Activated CD4-positive, alpha-beta T cell treated with anti-CD3 and anti-CD28 coated beads, Interleukin-2, amount 50 U/mL, for 1 hour (primary cell): ENCODE results near the gene DPP3.

Source experiments
- DNase-seq: peaks from one replicate; pipeline ENCODE4 v3.0.0-alpha.2; 2020

DPP3 gene

GRCh38 chr11:66465373-66466224 is 14.6 kb upstream of the DPP3 start:
- no peak for DNase-seq

GRCh38 chr11:66466225-66467033 is 13.8 kb upstream of the DPP3 start, which contains the start of gene PELI3:
Gene PELI3 (plus strand): TSS chr11:66466905. CDS start chr11:66468129, 1,224 bp downstream.
- DNase-seq: peak; percentile 96

- DNase-seq: peak; percentile 46
These were observed 13.1 kb upstream of the DPP3 start for GRCh38 chr11:66467034-66467659.

GRCh38 chr11:66467756-66468155 is 12.5 kb upstream of the DPP3 start:
- no peak for DNase-seq

- DNase-seq: no peak
These were observed 11.5 kb upstream of the DPP3 start for GRCh38 chr11:66468691-66469090.

- DNase-seq: no peak
These were observed 10.8 kb upstream of the DPP3 start for GRCh38 chr11:66469441-66469840.

- DNase-seq: no peak
These were observed 10.2 kb upstream of the DPP3 start for GRCh38 chr11:66470015-66470414.

- no peak for DNase-seq
These were observed 9.1 kb upstream of the DPP3 start for GRCh38 chr11:66471142-66471541.

- no peak for DNase-seq
These were observed 8.2 kb upstream of the DPP3 start for GRCh38 chr11:66472054-66472453.

- no peak for DNase-seq
These were observed 7.1 kb upstream of the DPP3 start for GRCh38 chr11:66473167-66473566.

GRCh38 chr11:66473608-66474515 is 6.4 kb upstream of the DPP3 start:
- DNase-seq: no peak

- DNase-seq: no peak
These were observed 4.7 kb upstream of the DPP3 start for GRCh38 chr11:66475349-66476172.

GRCh38 chr11:66476173-66476840 is 3.9 kb upstream of the DPP3 start:
- no peak for DNase-seq

- DNase-seq: no peak
These were observed 3.4 kb upstream of the DPP3 start for GRCh38 chr11:66476841-66477251.

GRCh38 chr11:66477263-66478201 is 2.7 kb upstream of the DPP3 start:
- DNase-seq: no peak

GRCh38 chr11:66478729-66479393 is 1.4 kb upstream of the DPP3 start:
- peak; percentile 29 for DNase-seq

- DNase-seq: no peak
These were observed 679 bp upstream of the DPP3 start for GRCh38 chr11:66479394-66480116.

- no peak for DNase-seq
These were observed 4.7 kb downstream of the DPP3 start for GRCh38 chr11:66484806-66485380.
